Measurements from ENCODE around the gene GPC6.
A peak's percentile ranks its signal among the peaks of the same experiment; 100 is the strongest.

GPC6 gene

DNA sequence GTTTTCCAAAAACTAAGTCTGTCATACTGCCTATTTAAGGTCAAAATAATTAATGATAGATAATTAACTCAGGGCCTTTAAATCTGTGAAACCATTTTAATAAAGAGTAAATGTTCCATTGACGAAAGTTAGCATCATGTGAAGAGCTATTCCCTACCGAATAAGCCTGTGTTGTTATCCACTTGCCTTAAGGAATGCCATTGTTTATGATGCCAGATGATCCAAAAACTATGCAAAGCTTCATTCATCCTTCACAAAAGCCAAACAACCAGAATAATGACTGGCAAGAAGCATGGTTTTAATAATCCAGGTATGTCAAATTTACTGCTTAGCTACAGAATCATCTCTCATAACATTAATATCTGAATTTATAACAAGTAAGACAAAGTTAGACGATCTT lies 6.5 kb upstream of the GPC6 start:
- H2AFZ ChIP-seq (ENCODE audit: low read length) = no peak overlapping the region
- no peak overlapping the region for H3K9ac ChIP-seq (ENCODE audit: low read depth, low read length, poor library complexity, severe bottlenecking)
- H3K79me2 ChIP-seq (ENCODE audit: insufficient read depth, low read length) = no peaks in the 10 kb centered on the region
- no peak overlapping the region for H3K4me3 ChIP-seq (ENCODE audit: low read length, poor library complexity, severe bottlenecking)
- no peaks in the 10 kb centered on the region for H3K9me3 ChIP-seq (ENCODE audit: insufficient read depth, low read depth, low read length)
- no peaks in the 10 kb centered on the region for H3K27me3 ChIP-seq (ENCODE audit: insufficient read depth, low read length, poor library complexity, severe bottlenecking)
- no peaks in the 10 kb centered on the region for H3F3A ChIP-seq (ENCODE audit: low read depth)
- H3K4me1 ChIP-seq (ENCODE audit: insufficient read depth, low read length, poor library complexity, severe bottlenecking) = no peaks in the 10 kb centered on the region
- TF ChIP-seq EZH2phosphoT487 (IDR thresholded peaks at IDR 0.05; ENCODE audit: borderline replicate concordance) = no peak
- H3K4me2 ChIP-seq (ENCODE audit: low read depth, low read length, poor library complexity, severe bottlenecking) = no peak overlapping the region
- H3K36me3 ChIP-seq (ENCODE audit: insufficient read depth, low read length) = no peaks in the 10 kb centered on the region
- H3K9me2 ChIP-seq (replicated peaks; ENCODE audit: low read depth, low read length) = no peaks in the 10 kb centered on the region
- H4K20me1 ChIP-seq (ENCODE audit: insufficient read depth, low read length, poor library complexity, severe bottlenecking) = no peaks in the 10 kb centered on the region

DNA sequence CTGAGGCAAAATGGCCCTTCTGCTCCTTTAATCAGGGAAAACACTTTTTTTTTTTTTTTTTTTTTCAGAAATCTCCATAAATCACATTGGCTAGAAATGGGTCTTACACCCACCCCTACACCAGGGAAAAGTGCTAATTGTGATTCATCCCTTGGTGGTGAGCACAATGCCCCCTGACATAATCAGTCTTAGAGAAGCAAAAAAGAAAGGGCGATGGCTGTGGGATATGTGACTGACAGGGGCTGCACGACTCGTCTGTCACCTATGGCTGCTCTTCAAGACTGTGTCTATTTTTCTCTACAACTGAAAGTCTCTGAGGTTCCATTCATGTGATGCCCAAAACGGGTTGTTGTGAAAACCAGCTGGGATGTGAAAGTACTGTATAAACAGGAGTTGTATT lies 3.6 kb upstream of the GPC6 start:
- Histone ChIP-seq H4K20me1 (ENCODE audit: insufficient read depth, low read length, poor library complexity, severe bottlenecking) (no peaks in the 10 kb centered on the region), H3K4me1 (ENCODE audit: insufficient read depth, low read length, poor library complexity, severe bottlenecking) (no peaks in the 10 kb centered on the region), H3K79me2 (ENCODE audit: insufficient read depth, low read length) (no peaks in the 10 kb centered on the region), H3K9ac (ENCODE audit: low read depth, low read length, poor library complexity, severe bottlenecking) (no peak overlapping the region), H3K4me3 (ENCODE audit: low read length, poor library complexity, severe bottlenecking) (no peak overlapping the region), H2AFZ (ENCODE audit: low read length) (no peak overlapping the region), H3K9me2 (replicated peaks; ENCODE audit: low read depth, low read length) (no peaks in the 10 kb centered on the region), H3K36me3 (ENCODE audit: insufficient read depth, low read length) (no peaks in the 10 kb centered on the region), H3K4me2 (ENCODE audit: low read depth, low read length, poor library complexity, severe bottlenecking) (no peak overlapping the region), H3F3A (ENCODE audit: low read depth) (no peaks in the 10 kb centered on the region), H3K27me3 (ENCODE audit: insufficient read depth, low read length, poor library complexity, severe bottlenecking) (no peaks in the 10 kb centered on the region), H3K9me3 (ENCODE audit: insufficient read depth, low read depth, low read length) (no peaks in the 10 kb centered on the region)
- TF ChIP-seq, protein P1, sequence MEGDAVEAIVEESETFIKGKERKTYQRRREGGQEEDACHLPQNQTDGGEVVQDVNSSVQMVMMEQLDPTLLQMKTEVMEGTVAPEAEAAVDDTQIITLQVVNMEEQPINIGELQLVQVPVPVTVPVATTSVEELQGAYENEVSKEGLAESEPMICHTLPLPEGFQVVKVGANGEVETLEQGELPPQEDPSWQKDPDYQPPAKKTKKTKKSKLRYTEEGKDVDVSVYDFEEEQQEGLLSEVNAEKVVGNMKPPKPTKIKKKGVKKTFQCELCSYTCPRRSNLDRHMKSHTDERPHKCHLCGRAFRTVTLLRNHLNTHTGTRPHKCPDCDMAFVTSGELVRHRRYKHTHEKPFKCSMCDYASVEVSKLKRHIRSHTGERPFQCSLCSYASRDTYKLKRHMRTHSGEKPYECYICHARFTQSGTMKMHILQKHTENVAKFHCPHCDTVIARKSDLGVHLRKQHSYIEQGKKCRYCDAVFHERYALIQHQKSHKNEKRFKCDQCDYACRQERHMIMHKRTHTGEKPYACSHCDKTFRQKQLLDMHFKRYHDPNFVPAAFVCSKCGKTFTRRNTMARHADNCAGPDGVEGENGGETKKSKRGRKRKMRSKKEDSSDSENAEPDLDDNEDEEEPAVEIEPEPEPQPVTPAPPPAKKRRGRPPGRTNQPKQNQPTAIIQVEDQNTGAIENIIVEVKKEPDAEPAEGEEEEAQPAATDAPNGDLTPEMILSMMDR (conservative IDR thresholded peaks at IDR 0.05; ENCODE audit: low read length) = no peak
- no peak for TF ChIP-seq EZH2phosphoT487 (IDR thresholded peaks at IDR 0.05; ENCODE audit: borderline replicate concordance)

DNA sequence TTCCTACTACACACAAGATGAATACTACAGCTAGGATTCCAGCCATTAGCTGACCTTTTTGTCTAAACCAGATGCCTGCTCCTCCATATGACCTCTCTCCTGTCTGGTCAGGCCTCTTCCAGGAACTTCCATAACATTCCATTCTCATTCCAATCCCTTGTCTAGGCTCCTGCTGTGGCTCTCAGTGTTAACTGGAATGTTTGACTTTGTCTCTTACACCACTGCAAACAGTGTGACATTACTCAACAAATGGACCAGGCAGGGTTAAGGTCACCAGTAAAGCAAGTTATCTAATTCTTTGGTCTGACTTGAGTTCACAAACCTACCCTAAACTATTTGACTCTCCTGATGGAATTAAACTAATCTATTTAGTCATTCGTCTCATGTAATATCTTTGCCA lies 2.1 kb upstream of the GPC6 start:
- H3K27me3 ChIP-seq (ENCODE audit: insufficient read depth, low read length, poor library complexity, severe bottlenecking) = no peaks in the 10 kb centered on the region
- no peak overlapping the region for H3K4me3 ChIP-seq (ENCODE audit: low read length, poor library complexity, severe bottlenecking)
- TF ChIP-seq, protein P1 (conservative IDR thresholded peaks at IDR 0.05; ENCODE audit: low read length) = no peak
- TF ChIP-seq EZH2phosphoT487 (IDR thresholded peaks at IDR 0.05; ENCODE audit: borderline replicate concordance) = no peak
- no peaks in the 10 kb centered on the region for H3K9me3 ChIP-seq (ENCODE audit: insufficient read depth, low read depth, low read length)
- no peak overlapping the region for H3K9ac ChIP-seq (ENCODE audit: low read depth, low read length, poor library complexity, severe bottlenecking)
- no peak overlapping the region for H2AFZ ChIP-seq (ENCODE audit: low read length)
- H3K9me2 ChIP-seq (replicated peaks; ENCODE audit: low read depth, low read length) = no peaks in the 10 kb centered on the region
- H3F3A ChIP-seq (ENCODE audit: low read depth) = no peaks in the 10 kb centered on the region
- H3K79me2 ChIP-seq (ENCODE audit: insufficient read depth, low read length) = no peaks in the 10 kb centered on the region
- no peaks in the 10 kb centered on the region for H3K36me3 ChIP-seq (ENCODE audit: insufficient read depth, low read length)
- H3K4me1 ChIP-seq (ENCODE audit: insufficient read depth, low read length, poor library complexity, severe bottlenecking) = no peaks in the 10 kb centered on the region
- H4K20me1 ChIP-seq (ENCODE audit: insufficient read depth, low read length, poor library complexity, severe bottlenecking) = no peaks in the 10 kb centered on the region
- no peak overlapping the region for H3K4me2 ChIP-seq (ENCODE audit: low read depth, low read length, poor library complexity, severe bottlenecking)

DNA sequence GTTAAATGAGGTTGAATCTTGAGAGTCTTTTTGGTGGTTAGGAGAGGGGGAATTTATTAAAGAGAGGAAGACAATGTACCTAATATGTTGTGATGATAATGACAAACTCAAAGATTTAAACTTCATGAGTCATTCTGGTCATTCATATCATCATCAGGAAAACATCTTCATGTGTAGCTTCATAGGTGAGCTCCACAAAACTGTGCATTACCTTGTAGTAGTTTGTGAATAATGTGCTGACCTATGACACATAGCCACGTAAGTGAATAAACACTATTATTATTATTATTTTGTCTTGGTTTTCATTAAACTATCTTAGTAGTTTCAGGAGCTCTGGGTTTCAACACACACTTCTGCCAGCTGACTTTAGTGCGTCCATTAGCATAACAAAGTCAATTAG lies 997 bp upstream of the GPC6 start:
- no peaks in the 10 kb centered on the region for H3K79me2 ChIP-seq (ENCODE audit: insufficient read depth, low read length)
- no peaks in the 10 kb centered on the region for H3K9me3 ChIP-seq (ENCODE audit: insufficient read depth, low read depth, low read length)
- H3F3A ChIP-seq (ENCODE audit: low read depth) = no peaks in the 10 kb centered on the region
- TF ChIP-seq, protein P1 (conservative IDR thresholded peaks at IDR 0.05; ENCODE audit: low read length) = no peak
- TF ChIP-seq EZH2phosphoT487 (IDR thresholded peaks at IDR 0.05; ENCODE audit: borderline replicate concordance) = no peak
- H3K4me1 ChIP-seq (ENCODE audit: insufficient read depth, low read length, poor library complexity, severe bottlenecking) = no peaks in the 10 kb centered on the region
- no peak overlapping the region for H2AFZ ChIP-seq (ENCODE audit: low read length)
- peak overlapping the region; percentile 1 for H3K4me2 ChIP-seq (ENCODE audit: low read depth, low read length, poor library complexity, severe bottlenecking)
- no peaks in the 10 kb centered on the region for H3K27me3 ChIP-seq (ENCODE audit: insufficient read depth, low read length, poor library complexity, severe bottlenecking)
- no peak overlapping the region for H3K4me3 ChIP-seq (ENCODE audit: low read length, poor library complexity, severe bottlenecking)
- H3K9ac ChIP-seq (ENCODE audit: low read depth, low read length, poor library complexity, severe bottlenecking) = no peak overlapping the region
- H3K36me3 ChIP-seq (ENCODE audit: insufficient read depth, low read length) = no peaks in the 10 kb centered on the region
- no peaks in the 10 kb centered on the region for H4K20me1 ChIP-seq (ENCODE audit: insufficient read depth, low read length, poor library complexity, severe bottlenecking)
- H3K9me2 ChIP-seq (replicated peaks; ENCODE audit: low read depth, low read length) = no peaks in the 10 kb centered on the region
